NOMO-1 treated with dmso at 0.1 percent for 144 hours (cell line): ENCODE measurements around the gene CSF2RB.

Experiments used
- DNase-seq: peaks from one replicate; lab custom pipeline; 2025; ENCODE audit not compliant: unreplicated experiment; lab: John Stamatoyannopoulos, UW

The CSF2RB gene

DNA sequence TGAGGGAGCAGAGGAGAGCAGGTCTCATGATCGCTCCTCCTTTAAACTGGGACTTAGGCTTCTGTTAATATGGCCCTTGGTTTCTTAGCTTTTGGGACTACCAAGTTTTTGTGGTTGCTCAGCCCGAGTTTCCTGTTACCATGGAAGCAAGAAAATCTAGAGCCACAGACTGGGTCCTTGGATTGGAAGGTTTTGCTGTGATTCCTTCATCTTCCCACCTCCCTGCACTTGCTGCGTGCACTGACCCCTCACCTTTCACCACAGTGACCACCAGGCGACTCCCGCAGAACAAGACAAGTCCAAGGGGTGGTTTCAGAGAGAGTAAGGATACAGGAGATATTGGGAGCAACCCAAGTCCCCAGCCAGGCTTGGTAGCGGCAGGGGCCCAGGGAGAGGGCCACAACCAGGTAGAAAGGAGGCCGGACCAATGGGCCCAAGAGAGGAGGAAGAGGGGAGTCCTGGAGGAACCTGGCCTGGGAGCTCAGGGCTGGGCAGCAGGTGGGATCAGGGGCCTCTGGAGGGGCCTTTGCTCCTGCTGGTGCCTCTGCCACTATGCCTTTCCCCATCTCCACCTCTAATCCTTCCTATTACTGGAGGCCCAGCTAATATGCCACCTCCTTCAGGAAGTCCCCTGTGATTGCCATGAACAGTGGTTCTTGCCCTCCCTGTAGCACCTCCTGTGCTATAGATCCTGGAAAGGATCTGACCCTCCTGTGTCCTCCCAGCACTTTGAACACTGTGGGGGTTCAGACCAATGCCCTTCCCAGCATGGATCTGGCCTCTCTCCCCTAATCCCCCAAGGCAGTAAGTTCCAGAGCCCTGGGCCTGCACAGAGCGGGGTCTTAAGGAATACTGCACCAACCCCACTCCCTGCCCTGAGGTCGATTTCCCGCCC is 21.2 kb downstream of the CSF2RB start:
- no peak for DNase-seq

DNA sequence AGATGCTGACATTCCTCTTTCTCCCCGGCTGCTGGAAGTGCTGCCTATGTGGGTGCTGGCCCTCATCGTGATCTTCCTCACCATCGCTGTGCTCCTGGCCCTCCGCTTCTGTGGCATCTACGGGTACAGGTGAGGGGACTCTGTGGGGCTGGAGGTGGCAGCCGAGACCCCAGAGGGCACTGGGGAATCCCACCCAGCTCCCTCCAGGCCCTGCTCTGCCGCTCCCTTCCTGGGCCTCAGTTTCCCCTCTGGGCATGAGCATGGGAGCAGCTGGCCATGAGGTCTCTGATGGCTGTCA is 21.8 kb downstream of the CSF2RB start:
- DNase-seq: no peak

DNA sequence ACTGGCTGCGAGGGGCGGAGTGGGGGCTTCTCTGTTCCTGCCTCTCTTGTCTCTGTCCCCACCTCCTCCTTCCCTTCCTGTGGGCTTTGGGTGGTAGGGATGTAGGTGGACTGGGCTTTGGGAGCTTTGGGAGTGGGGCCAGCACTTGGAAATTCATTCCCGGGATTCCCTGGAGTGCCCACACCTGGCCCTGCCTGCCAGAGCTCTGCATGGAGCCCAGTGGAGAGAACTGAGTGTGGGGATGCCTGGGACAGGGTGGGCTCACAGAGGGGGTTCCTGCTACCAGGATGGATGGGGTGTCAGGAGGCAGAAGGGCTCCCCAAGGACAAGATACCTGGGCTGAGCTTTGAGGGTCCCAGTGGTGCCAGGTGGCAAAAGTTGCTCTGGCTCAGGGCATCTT is 22.3 kb downstream of the CSF2RB start:
- DNase-seq: no peak

DNA sequence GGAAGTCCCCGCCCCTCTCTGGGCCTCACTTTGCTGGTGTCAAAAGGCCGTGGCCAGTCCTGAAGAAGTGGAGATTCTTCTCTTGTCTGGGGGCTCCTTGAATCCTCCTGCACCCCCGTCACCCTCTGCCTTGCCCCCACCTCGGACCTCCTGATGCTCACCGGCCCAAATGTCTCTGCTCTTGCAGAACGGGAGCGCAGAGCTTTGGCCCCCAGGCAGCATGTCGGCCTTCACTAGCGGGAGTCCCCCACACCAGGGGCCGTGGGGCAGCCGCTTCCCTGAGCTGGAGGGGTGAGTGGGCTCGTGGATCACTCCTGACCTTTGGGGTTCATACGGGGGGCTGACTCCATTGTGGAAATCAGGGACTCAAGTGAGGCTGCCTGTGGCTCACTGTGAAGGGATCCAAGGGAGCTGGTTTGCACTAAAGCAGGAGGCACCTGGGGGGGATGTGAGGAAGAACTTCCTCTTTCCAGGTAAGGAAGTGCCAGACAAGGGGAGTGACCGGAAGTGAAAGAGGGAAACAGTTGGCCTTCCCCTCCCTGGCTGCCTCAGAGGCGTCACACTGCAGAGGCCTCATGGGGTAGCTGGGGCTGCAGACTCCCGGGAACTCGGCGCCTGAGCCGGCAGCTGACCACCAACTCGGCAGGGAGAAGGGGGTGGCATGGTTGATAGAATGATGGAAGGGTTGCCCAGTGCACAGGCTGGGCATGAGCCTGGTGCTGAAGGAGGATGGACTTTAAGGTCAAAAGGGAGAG is 23.1 kb downstream of the CSF2RB start:
- peak; percentile 28 for DNase-seq

DNA sequence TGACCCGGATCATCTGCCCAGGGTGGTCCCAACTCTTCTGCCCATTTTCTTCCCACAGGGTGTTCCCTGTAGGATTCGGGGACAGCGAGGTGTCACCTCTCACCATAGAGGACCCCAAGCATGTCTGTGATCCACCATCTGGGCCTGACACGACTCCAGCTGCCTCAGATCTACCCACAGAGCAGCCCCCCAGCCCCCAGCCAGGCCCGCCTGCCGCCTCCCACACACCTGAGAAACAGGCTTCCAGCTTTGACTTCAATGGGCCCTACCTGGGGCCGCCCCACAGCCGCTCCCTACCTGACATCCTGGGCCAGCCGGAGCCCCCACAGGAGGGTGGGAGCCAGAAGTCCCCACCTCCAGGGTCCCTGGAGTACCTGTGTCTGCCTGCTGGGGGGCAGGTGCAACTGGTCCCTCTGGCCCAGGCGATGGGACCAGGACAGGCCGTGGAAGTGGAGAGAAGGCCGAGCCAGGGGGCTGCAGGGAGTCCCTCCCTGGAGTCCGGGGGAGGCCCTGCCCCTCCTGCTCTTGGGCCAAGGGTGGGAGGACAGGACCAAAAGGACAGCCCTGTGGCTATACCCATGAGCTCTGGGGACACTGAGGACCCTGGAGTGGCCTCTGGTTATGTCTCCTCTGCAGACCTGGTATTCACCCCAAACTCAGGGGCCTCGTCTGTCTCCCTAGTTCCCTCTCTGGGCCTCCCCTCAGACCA is 24.0 kb downstream of the CSF2RB start:
- no peak for DNase-seq

DNA sequence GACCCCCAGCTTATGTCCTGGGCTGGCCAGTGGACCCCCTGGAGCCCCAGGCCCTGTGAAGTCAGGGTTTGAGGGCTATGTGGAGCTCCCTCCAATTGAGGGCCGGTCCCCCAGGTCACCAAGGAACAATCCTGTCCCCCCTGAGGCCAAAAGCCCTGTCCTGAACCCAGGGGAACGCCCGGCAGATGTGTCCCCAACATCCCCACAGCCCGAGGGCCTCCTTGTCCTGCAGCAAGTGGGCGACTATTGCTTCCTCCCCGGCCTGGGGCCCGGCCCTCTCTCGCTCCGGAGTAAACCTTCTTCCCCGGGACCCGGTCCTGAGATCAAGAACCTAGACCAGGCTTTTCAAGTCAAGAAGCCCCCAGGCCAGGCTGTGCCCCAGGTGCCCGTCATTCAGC is 24.6 kb downstream of the CSF2RB start:
- no peak for DNase-seq

DNA sequence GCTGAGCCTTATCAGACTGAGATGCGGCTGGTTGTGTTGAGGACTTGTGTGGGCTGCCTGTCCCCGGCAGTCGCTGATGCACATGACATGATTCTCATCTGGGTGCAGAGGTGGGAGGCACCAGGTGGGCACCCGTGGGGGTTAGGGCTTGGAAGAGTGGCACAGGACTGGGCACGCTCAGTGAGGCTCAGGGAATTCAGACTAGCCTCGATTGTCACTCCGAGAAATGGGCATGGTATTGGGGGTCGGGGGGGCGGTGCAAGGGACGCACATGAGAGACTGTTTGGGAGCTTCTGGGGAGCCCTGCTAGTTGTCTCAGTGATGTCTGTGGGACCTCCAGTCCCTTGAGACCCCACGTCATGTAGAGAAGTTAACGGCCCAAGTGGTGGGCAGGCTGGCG is 25.5 kb downstream of the CSF2RB start:
- DNase-seq: no peak

DNA sequence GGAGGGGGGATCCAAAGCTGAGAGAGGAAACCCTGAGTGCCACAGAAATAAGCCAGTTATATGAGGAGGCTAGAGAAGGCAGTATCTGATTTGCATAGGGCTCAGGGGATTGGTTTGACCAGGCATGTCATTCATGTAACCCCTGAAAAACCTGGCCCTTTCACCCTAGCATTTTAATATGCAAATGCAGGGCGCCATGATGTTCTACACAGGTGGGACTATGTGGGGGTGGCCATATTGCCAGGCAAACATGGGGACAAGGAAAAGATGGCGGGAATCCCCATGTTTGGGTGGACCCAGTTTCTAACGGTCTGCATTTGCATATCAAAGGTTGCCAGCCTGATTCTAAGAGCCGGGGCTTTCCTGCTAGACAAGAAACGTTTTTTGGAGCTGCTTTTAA is 27.2 kb downstream of the CSF2RB start:
- no peak for DNase-seq

DNA sequence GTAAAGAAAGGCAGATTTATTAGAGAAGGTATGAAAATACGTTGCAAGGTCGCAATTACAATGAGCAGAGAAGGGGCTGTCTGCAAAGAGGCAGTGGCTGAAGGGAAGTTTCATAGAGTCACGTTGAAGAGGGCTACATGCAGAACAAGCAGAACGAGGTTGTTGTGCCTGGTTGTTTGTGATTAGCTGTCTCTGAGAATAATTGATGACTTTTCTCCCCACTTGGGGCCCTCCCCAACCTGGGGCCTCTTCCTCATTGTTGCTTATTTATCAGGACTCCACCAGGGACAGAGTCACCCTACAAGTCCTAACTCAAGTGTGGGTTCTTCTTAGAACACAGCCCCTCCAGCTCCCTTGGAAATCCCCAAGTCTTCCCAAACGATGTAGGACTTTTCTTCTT is 29.1 kb downstream of the CSF2RB start:
- no peak for DNase-seq

DNA sequence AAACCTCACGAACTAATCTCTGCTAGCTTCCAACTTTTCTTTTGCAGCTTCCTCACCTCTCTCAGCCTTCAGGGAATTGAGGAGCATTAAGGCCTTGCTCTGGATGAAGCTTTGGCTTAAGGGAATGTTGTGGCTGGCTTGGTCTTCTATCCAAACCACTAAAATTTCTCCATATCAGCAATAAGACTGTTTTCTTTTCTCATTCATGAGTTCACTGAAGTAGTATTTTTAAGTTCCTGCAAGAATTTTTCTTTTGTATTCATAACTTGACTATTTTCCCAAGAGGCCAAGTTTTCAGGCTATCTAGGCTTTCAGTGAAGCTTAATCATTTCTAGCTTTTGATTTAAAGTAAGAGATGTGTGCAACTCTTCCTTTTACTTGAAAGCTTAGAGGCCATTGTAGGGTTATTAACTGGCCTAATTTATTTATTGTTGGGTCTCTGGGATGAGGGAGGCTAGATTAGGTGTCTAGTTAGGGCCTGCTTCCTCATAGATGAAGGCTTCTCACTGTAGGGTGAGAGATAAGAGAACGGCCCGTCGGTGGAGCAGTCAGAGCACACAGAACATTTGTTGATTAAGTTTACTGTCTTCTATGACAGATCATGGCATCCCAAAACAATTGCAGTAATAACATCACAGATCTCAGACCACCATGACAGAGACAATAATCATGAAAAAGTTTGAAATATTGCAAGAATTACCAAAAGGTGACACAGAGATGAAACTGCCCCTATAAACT is 33.2 kb downstream of the CSF2RB start:
- DNase-seq: no peak

DNA sequence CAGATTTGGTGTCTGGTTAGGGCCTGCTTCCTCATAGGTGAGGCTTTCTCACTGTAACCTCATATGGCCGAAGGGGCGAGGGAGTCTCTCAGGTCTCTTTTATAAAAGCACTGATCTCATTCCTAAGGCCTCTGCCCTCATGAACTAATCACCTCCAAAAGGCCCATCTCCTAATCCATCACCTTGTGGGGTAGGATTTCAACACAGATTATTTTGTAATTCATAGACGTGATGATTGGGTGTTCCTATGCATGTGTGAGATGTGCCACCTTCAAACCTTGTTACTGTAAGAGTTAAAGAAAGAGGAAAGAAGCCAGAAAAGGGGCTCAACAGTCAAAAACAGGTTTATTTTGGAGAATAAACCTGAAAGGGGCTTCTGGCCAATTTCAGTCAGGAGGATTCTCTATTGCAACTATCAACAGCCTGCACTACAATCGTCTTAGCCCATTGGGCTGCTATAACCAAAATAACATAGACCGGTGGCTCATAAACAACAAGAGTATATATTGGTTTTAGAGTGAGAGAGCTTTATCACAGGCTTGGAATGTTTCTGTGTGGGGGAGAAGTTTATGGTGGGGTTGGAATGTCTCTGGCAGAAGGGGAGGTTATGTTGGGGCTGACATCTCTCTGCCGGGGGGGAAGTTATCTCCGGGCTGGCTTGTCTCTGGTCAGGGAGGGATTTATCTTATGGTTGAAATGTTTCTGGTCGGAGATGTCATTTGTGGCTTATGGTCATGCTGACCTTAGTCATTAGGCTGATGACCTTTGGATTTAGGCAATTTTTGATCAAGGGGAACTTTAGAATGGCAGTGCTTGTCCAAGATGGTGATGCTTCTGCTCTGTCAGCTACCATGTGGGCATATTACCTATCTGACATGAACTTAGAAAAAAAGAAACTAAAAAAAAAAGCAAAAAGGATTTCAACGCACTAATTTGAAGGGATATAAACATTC is 35.1 kb downstream of the CSF2RB start:
- no peak for DNase-seq

DNA sequence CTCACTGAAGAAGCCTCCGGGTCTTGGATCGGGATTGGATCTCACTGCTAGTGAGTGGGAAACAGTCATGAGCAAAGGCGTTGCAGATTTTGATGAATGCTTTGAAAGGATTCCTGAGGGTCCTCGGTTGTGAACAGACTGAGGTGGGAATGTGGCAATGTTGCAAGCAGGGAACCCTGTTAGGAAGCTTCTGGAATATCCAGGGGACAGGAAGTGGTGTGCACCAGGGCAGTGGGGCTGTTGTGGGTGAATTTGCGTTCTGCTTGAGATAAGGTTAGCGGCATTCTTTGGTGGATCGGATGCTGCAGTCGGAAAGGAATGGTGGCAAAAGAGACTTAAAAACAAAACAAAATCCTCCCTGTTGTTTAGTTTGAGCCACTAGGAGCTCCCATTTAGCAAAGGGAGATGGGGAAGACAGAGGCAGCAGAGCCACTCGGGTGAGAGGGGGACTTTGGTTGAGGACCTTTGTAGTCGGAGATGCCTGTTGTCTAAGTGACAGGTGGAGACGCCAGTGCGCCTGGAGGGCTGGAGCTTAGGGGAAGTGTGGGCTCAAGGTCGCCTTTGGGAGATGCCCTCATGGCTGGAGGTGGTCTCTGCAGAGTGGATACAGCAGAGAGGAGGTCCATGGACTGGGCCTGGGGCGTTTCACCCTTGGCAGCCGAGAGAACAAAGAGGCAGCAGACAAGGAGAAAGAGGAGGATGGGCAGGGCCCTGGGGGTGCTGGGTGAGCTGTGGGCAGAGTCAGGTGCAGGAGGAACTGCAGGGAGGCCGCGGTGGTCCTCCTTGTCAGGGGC is 37.6 kb downstream of the CSF2RB start:
- DNase-seq: no peak

DNA sequence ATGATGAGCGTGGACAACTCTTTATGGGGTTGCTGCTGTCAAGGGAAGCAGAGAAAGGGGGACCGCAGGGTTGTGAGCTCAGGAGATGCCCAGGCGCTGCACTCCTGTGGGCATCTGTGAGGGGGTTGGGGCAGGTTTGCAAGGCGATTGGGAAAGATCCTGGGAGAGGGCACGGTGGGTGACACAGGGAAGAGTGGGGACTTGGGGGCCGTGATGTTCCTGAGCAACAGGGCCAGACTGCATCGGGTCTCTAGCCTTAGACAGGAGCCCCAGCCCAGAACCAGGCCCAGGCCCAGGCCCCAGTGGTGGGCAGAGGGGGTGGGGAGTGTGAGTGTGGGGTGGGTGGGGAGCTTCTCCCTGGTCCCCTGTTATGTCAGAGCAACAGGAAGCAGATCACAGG is 38.3 kb downstream of the CSF2RB start:
- DNase-seq: no peak

DNA sequence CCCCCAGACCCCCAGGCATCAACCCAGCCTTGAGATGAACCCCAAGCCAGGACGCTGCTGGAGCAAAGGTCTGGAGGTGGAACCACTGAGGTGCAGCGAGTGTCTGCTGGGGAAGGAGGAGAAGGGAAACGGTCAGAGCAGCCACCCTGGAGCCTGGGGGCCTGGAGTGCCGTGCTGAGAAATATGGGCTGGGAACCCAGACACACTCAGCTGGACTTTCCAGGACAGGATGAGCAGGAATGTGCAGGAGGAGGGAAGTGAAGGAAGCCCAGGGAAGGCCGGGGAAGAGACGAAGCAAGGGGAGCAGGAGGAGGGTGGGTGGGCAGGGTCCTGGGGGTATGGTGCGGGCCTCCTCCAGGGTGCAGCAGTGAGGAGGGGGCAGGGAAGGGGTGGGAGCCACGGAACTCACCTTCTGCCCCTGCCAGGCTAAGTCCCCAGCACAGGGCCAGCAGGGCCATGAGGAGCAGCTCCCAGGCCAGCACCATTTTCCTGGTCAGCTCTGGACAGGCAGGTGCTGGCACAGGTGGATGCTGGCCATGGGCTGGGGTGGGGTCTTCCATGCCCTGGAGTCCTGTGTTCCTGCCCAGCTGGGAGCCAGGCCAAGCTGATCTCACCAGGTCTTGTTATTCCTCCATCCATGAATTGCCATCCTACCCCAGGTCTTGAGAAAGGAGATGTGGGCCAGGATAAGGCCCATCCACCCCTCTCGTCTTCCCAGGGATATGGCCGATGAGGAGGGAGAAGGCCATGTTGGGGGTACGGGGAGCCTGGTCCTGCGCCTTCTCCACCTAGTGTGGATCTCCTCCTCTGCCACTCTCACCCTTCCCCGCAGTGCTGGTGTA is 40.0 kb downstream of the CSF2RB start:
- no peak for DNase-seq

DNA sequence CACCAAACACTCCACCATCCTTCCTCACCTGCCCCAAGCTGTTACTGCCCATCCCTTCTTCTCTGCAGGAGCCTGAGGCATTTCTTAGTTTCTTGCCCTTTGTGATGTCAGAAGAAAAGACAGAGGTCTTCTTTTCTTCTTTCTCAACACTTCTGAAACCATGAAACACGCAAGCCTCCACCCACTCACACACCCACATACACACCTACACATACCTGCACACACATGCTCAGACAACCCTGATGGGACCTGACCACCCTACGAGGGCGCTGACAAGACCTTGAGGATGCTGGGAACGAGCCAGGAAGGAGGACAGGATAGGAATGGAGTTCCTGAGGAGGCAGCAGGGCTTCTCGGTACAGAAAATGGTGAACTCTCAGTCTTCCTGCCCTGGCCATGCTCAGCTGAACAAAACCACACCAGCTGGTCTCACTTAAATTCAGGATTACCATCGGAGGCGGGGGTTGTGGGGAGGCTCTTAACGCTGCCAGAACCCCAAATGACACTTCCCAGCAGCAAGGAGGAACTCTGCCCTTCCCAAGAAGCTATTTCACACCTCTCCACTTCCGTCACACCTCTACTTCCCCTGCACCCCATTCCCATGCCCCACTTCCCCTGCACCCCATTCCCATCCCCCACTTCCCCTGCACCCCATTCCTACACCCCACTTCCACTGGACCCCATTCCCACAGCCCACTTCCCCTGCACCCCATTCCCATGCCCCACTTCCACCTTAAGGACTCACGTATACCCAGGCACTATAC is 41.0 kb downstream of the CSF2RB start:
- DNase-seq: no peak

DNA sequence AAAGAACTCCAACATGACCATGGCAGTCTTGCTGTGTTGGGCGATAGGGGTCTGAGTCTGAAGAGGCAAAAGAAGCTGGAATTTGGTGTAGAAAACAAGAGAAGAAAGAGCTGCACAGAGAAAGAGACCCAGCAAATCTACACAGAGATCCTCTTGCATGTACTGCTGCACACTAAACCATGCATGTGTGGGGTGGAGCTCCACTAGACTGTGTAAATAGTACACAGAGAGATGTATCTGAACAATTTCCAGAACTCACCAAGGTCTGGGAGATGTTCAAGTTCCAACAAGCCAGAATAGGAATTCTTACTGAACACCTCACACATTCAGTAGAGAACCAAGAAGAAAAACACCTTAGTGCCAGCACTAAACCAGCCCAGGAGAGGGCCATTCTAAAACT is 42.3 kb downstream of the CSF2RB start:
- DNase-seq: no peak

DNA sequence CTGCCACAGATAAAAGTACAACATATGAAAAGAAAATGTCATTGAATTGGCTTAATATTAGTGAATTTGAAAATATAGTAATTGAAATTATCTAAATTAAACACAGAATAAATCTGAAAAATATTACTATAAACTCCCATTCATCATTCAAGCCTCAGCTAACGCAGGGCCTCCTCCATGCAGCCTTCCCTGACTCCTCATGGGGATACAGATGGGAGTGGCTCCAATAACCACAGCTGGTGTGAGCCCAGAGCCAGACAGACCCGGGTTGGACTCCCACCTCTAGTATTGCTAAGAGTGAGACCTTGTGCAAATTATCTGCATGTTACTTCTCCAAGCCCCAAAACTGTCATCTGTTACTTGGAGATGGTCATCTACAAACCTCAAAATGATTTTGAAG is 44.9 kb downstream of the CSF2RB start:
- DNase-seq: no peak

DNA sequence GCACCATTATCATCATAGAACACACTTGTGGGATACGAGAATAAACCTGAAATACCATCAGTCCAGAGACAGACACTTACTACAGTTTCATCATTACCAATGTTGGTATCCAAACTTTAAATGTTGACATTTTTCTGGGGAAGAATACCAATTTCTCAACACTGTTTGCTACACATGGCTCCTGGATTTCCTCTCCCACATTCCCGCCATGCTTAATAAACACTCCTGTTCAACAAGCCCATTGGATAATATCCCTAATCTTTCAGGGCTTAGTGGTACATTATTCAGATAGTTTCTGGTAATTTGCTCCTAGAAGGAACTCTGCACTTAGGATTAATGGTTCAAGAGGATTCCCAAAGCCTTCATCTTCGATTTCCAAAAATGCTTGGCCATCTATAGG is 48.2 kb downstream of the CSF2RB start:
- no peak for DNase-seq
